ENCODE measurements around the gene FRY.

GRCh38 chr13:32031815-32032370 lies 319 bp downstream of the FRY start:
- TF ChIP-seq SIN3A (IDR thresholded peaks at IDR 0.05; ENCODE audit: borderline replicate concordance, insufficient read depth, low read length) (no peak), POLR2AphosphoS5 (IDR thresholded peaks at IDR 0.05; ENCODE audit: low read depth, low read length) (no peak), REST (IDR thresholded peaks at IDR 0.05; ENCODE audit: insufficient read depth in 1 of 2, low read depth in 2 of 2, low read length in 2 of 2) (no peak), TAF1 (IDR thresholded peaks at IDR 0.05; ENCODE audit: borderline replicate concordance, insufficient read depth, low read length) (no peak), FOXP2 (optimal IDR thresholded peaks at IDR 0.05; ENCODE audit: borderline replicate concordance, extremely low read depth, extremely low read length, insufficient read depth) (no peak)
